Spleen (tissue), 7 donors: Measurements from ENCODE around the gene U2AF1L4.

Source experiments
- POLR2AphosphoS5 ChIP-seq, 3 donors: sonication (generic); formaldehyde crosslinking; IDR thresholded peaks; one replicate each; pipeline ENCODE4 v1.5.1; 2017; ENCODE audit warnings: antibody characterized with exemption in 3 of 3
- TF ChIP-seq, protein P1 (sequence below), 11 experiments: fragments of 200-600 bp in 7 of 11; fragments of 450-650 bp in 4 of 11; sonication (generic) in 4 of 11; IDR thresholded peaks in 8 of 11; conservative IDR thresholded peaks in 3 of 11; 1 replicate in 7 of 11; 2 replicates in 4 of 11; pipeline versions ENCODE4 v1.4.0 to v1.8.0; 2016 to 2021; ENCODE audit warnings: antibody characterized with exemption in 11 of 11, inconsistent platforms in 4 of 11, mild to moderate bottlenecking in 1 of 11
- donor health status: DM: no; HTN: no; CAD: no; lungs with moderate emphysema.
- donor health status: DM: no; HTN: no; CAD: no.
- donor health status: DM: no; HTN: no; CAD: no.

DNA sequence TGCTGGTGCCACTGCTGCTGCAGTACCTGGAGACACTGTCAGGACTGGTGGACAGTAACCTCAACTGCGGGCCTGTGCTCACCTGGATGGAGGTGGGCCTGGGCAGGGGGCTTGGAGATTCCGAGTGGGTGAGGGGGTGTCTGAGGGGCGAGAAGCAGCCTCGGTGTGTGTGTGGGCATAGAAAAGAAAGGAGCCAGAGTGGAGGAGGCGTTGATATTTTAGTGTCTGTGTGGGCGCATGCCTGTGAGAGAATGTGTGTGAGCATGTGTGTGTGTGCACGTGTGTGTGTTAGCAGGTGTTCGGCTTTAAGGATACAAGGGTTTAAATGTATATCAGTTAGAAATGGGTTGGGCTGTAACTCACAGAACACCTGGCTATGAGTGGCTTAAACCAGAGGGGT lies 33.8 kb upstream of the U2AF1L4 start:
- TF ChIP-seq, protein P1, sequence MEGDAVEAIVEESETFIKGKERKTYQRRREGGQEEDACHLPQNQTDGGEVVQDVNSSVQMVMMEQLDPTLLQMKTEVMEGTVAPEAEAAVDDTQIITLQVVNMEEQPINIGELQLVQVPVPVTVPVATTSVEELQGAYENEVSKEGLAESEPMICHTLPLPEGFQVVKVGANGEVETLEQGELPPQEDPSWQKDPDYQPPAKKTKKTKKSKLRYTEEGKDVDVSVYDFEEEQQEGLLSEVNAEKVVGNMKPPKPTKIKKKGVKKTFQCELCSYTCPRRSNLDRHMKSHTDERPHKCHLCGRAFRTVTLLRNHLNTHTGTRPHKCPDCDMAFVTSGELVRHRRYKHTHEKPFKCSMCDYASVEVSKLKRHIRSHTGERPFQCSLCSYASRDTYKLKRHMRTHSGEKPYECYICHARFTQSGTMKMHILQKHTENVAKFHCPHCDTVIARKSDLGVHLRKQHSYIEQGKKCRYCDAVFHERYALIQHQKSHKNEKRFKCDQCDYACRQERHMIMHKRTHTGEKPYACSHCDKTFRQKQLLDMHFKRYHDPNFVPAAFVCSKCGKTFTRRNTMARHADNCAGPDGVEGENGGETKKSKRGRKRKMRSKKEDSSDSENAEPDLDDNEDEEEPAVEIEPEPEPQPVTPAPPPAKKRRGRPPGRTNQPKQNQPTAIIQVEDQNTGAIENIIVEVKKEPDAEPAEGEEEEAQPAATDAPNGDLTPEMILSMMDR (IDR thresholded peaks at IDR 0.05 in 8 of 11, conservative IDR thresholded peaks at IDR 0.05 in 3 of 11): no peak
- TF ChIP-seq POLR2AphosphoS5 (IDR thresholded peaks at IDR 0.05): no peak
